Stimulated activated CD4-positive, alpha-beta T cell treated with anti-CD3 and anti-CD28 coated beads, Interleukin-2, amount 100 ng/mL, for 24 hours (primary cell): ENCODE measurements around the gene STIMATE.

ENCODE experiments used
- DNase-seq, 2 donors: peaks; one replicate each; pipeline ENCODE4 v3.0.0-alpha.2; 2020

Gene STIMATE

GRCh38 chr3:52839892-52840545 is 57.3 kb downstream of the STIMATE start:
- DNase-seq, result no peak

DNA sequence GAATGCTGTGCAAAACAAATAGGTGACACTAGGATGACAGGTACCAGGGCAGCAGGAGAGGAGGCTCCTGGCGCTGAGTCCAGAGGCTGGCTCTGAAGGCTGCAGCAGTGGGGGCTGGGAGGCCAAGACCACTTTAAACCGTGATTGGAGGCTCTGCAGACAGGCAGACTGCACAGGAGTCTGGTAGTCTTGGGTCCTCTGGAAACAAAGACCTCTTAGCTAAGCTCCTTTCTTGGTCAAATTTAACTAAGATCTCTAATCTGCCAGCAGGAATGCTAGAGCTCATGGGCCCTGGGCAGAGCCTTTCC is 58.1 kb downstream of the STIMATE start:
- no peak for DNase-seq

DNA sequence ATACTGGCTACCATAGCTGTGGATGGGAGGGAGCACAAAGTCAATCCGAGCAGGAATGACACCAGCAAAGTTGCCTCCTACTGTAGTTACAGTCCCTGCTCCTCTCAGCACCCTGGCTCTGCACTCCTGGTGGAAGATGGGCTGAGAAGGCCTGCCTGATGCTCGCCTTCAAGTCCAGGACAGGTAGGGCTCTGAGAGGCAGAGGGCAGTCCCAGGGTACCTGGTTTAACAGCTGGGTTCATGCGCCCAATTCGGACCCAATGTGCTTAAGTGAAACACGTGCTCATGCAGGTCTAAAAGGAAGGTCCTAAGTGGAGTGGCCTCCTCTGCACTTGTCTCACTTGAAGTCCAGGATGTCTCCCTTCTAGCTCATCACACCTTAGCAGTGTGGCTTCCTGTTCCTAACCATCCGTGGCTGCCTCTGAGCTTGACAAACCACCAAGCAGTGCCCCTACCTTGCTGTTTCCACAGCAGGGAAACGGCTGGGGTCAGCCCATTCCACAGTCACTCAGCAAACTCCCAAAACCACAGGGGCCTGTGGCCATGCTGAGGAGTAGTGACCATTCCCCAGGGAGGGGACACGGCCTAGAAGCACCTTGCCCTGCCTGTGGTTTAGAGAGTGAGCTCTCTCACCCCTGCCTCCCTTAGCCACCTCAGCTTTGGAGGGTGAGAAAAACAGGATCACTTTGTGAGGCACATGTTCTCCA is 58.6 kb downstream of the STIMATE start:
- no peak for DNase-seq

DNA sequence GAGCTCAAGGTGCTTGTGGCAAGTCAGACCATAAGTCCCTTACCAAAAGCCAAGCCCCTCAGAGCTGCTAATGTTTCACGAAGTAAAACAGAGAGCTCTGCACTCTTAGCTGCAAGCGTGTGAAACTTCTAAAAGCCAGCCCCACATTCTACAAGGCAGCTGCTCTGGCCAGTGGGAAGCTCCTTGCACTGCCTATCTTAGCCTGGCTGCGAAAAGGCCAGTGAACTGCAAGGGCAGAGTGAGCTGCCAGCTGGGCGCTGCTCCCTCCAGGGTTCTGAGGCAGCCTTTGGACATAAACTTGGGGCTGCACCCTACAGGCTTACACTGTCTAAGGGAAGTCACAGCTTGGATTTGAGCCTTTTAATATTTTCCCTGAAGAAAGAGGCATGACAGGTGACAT is 60.4 kb downstream of the STIMATE start:
- DNase-seq, result no peak

DNA sequence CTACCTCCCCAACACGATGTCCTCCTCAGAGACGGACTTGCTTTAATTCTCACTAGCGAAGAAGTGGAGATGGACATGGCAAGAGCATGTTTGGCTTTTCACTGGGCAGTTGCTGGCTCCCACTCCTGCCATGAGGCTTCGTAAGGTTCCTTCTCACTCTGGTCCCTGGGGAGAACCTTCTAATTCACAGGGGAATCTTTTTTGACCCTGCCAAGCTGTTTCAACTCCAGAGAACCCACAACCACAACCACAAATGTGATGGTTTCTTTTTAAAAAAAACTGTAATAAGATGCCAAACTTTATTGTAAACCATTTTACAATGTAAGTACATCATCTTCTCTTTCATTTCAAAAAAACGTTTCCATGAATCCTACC is 60.9 kb downstream of the STIMATE start:
- no peak for DNase-seq

DNA sequence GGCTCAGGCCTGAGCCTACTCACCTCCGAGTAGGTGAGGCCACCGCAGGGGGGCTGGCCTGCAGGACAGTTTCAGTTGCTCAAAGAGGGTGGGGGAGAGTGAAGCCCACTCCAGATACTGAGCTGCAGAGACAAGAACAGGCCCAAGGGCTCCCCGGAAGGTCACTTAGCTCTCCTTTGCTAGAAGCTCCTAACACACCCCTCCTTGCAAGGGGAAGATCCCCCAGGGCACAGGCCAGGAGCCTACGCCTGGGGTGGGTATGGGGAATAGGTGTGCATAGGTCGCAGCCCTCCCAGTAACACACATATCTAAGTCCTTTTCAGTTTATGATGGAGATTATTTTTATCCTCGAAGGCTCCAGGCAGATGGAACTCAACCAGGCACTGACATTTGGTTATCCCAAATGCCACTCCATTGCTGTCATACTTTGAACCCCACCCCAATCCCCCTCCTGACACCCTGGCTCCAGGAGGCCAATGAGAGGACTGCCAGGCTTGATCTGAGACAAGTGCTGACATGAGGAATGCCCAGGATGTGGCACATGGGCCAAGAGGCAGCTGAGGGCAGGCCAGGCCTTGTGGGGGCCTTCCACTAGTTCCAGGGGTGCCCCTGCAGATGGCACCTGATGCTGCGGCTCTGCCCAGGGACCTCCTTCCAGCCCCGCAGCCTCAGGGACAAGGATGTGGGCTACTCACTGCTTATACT is 61.4 kb downstream of the STIMATE start:
- no peak for DNase-seq

GRCh38 chr3:52834871-52835501 is 62.4 kb downstream of the STIMATE start, which contains the start of gene MUSTN1:
Gene MUSTN1, minus strand, starts transcription at chr3:52835019. Its CDS starts 71 bp downstream, at chr3:52834948.
- DNase-seq, result no peak

DNA sequence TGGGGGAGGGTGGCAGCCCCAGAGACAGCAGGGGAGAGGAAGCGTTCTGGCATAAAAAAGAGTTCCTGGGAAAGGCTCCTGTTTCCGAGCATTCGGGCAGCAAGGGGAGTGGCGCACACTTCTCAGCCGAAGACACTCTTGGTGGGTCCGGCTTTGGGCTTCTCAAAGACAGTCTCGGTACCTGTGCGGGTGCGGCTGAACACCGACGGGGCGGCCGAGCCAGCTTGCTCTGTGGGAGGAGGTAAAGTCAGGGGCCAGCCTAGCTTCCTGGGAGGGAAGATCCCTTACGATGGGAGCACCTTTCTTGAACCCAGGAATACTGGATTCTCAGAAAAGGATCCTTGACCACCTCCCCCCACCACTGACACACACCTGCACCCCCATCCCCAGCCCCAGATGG is 64.1 kb downstream of the STIMATE start:
- no peak for DNase-seq

GRCh38 chr3:52831500-52832301 is 65.6 kb downstream of the STIMATE start:
- DNase-seq, result no peak

DNA sequence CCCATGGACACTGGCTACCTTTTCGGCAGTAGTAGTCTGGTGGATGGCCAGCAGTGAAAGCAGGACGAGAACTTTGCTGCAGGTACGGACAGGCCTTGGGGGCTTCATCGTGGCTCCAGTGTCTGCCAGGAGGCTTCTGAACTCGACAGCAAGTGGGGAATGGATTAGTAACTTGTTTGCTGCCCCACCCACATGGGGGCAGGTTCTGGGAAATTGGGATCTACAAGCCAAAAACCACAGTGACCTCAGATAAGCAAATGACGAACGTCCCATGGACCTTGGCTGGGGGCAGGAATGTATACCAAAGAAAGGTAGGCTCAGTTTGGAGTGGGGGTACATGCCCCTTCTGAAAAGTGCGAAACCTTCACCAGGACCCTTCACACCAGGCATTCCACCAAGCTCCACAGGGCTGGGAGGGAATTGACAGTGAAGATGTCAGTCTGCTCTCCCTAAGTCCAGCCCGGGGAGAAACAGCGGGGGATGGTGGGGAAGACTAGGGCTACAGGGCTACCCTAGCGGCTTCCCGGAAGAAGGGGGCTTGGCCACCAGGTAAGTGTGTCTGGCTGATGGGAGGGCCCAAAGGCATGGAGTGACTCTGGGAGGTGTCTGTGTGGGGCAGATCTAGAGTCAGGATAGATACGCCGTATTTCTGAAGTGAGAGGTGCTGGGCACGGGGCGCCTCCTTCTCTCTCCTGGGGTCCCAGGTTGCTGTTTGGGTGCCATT is 66.7 kb downstream of the STIMATE start, which contains the start of gene ITIH4:
Gene ITIH4 (minus strand): TSS at position 138 of the 724 bp plus-strand sequence. CDS start 30 bp downstream, at position 108.
- no peak for DNase-seq

- no peak for DNase-seq
Observed at GRCh38 chr3:52829906-52830463, 67.4 kb downstream of the STIMATE start.

GRCh38 chr3:52829482-52829881 is 67.9 kb downstream of the STIMATE start:
- no peak for DNase-seq

- no peak for DNase-seq
Observed at GRCh38 chr3:52827866-52828376, 69.4 kb downstream of the STIMATE start.

DNA sequence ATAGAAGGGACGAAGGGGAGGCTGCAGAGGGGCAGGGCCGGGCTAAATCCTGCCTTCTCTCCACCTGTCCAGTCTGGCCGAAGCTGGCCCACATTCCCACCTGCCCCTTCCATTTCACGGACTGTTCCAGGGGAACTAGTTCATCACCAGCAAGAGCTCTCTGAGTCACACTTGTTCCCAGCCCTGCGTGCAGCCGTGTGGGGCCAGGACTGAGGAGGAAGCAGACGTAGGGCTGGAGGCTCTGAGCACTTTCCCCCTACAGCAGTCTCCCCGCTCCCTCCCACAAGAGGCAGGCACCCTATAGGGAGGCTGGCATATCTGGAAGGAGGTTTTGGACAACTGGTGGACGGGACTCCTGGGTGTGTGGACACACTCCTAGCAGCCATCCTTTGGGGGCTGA is 69.9 kb downstream of the STIMATE start:
- no peak for DNase-seq

DNA sequence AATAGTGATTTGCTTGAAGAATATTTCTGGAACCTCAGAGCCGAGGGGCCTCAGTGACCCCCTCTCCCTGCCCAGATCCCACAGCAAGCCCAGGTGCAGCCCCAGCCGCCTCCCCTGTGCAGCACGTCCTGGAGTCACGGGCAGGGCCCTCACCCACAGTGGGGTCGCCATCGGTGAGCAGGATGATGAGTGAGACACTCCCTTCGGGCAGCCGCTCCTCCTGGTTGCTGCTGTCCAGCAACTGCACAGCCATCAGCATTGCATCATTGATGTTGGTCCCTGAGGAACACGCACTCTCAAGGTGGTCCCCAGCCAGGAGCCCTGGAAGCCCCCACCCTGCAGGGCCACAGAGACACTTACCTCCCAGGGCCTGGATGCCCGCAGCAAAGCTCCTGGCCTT is 73.3 kb downstream of the STIMATE start:
- no peak for DNase-seq

GRCh38 chr3:52822363-52822762 is 75.0 kb downstream of the STIMATE start:
- no peak for DNase-seq

DNA sequence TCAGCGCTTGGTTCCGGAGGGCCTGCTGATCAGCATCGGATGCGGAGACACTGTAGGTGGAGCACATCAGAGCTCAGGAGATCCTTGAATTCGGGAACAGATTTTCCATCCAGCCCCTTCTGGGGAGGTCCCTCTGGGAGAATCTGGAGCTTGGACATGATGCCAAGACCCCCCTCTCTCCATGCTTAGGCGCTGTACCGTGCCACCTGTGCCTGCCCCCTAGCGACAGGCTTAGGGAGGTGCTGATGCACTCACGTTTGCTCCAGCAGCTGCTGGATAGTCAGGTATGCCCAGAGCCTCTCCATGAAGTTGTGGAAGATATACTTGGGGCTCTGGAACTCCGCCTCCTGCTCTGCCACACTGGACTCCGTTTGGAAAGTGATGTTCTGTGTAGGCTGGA is 76.6 kb downstream of the STIMATE start:
- peak; percentile 21 to 38 for DNase-seq

GRCh38 chr3:52819936-52820335 is 77.4 kb downstream of the STIMATE start:
- no peak for DNase-seq

DNA sequence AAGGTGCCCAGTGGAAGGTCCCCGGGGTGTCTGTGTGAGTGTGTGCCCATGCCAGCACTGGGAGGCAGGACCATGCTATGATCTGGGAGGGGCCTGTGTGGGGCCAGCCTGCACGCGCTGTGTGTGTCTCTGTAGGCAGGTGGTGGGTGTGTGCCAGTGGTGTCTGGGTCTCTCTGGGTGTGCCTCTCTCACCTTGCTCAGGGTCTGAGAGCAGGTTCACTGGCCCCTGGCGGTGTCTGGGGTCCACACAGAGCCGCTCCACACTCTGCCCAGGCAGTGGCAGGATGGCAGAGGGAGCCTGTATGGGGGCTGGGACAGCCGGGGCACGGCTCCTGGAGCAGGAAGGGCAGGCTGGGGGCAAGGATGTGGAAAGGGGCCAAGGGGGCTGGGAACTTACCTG is 79.5 kb downstream of the STIMATE start:
- DNase-seq, result no peak

DNA sequence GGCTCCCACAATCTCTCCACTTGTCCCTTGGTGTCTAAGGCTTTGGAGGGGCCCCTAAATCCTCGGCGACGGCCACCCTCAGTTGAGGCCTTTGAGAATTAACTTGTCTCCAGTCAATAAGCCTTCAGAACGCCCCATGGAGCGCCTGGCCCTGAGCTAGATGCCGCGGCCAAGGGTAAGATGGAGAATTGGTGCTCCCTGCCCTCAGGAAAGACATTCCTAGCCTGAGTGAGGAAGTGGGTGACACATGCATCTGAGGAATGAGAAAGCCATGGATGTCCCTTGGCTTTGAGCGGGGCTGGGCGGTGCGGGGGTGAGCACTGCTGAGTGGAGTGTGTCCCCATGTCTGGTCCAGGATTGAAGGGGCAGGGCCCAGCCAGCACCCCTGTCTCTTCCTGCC is 80.1 kb downstream of the STIMATE start:
- no peak for DNase-seq

DNA sequence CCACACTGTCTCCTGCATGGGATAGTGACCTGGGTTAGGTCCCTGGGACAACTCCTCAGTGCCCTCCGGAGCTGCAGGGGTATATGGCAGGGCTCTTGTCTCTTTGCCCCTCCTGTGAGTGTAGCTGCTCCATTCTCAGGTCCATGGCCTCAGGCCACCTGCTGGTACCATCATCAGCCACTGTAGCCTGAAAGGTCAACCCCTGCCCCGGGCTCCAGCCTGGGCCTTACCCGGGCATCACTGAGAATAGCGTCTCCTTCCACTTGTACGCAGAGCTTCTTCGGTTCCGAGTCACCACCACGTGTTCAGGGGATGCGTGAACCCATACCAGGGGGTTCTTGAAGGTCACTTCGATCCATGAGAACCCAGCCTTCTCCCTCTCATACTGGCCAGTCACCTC is 80.7 kb downstream of the STIMATE start:
- DNase-seq, result no peak

DNA sequence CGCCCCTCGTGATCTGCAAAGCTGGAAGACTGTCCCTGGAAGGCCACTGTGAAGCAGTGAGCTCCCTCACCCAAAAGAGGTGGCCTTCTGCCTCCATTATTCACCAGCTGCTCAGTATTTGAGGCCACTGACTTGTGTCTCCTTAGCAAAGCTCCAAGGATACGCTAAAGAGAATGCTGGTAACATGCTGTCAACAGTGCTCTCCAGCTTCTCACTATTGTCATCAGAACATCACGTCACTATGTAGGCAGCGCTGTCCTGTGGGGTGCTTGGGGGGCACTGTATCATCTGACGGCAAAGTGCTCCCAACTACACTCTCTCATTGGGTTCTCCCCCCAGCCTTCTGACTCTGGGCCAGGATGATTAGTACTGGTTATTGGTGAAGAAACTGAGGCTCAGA is 81.1 kb downstream of the STIMATE start:
- DNase-seq, result no peak
